Pancreas (tissue), 10 donors: ENCODE results near the gene FNDC3A. TPM values are rescaled to one million over a fixed set of nuclear protein-coding genes. Genes with fewer than 3 reads are reported as not detected.

Experiments used
- ATAC-seq, 4 donors: fragments of 200-7000 bp; cut with Tn5 transposase; one replicate each; pipeline versions ENCODE4 v1.8.0 to v1.9.1; 2020; ENCODE audit warnings: mild to moderate bottlenecking in 4 of 4, moderate library complexity in 4 of 4
- DNase-seq, 6 donors: peaks; one replicate each; pipeline ENCODE4 v3.0.0-alpha.2; 2020
- FAIRE-seq: peaks from 2 replicates; lab custom pipeline; 2012; peaks lifted over from hg19 to GRCh38; lab: Jason Lieb, UNC
- H3K27ac ChIP-seq, 4 donors: fragments of 200-600 bp; sonication (generic); 1 replicate in 3 of 4; 2 replicates in 1 of 4; pipeline versions ENCODE4 v1.5.0 to v1.8.0; 2020
- H3K27me3 ChIP-seq, 4 donors: fragments of 200-600 bp; one replicate each; pipeline ENCODE4 v1.8.0; 2021
- H3K36me3 ChIP-seq, 3 donors: fragments of 200-600 bp; sonication (generic) in 1 of 3; one replicate each; pipeline versions ENCODE4 v1.5.0 to v1.8.0; 2020 to 2021
- H3K4me1 ChIP-seq, 3 donors: fragments of 200-600 bp; one replicate each; pipeline ENCODE4 v1.8.0; 2021
- H3K4me3 ChIP-seq, 4 donors: fragments of 200-600 bp; sonication (generic) in 2 of 4; one replicate each; pipeline versions ENCODE4 v1.5.0 to v1.8.0; 2020 to 2021
- H3K9me3 ChIP-seq, 4 donors: fragments of 200-600 bp; one replicate each; pipeline ENCODE4 v1.8.0; 2021
- WGBS, 2 donors: extraction: QIAGEN DNeasy Blood & Tissue Kit; methylation state at CpG; one replicate each; pipeline ENCODE4 v1.1.7; 2013; 5-methylcytosine and 5-hydroxymethylcytosine counted together
- intact Hi-C, 3 donors: fragments of 100-400 bp; cut with DNase I; formaldehyde crosslinking; loops; one replicate each; pipeline versions ENCODE4 v1.11.1 to v1.14.2; 2022
- polyA plus RNA-seq, 2 donors: library from polyadenylated mRNA; stranded (reverse); fragments of 200-250 nt; gene quantifications; one replicate each; pipeline ENCODE4 v1.2.3, GENCODE V29; 2013
- total RNA-seq, 6 donors: library from RNA; stranded (reverse); fragmentation: NEBNext Ultra II Directional in 4 of 6; extraction: Animal tissue kit (Norgen Biotek cat#: 25700) in 4 of 6; gene quantifications; one replicate each; pipeline versions ENCODE4 v1.2.1 to v1.2.4, GENCODE V29; 2021 to 2023
- TF ChIP-seq, protein P1 (sequence below), 4 donors: fragments of 200-600 bp; sonication (generic) in 3 of 4; IDR thresholded peaks; one replicate each; pipeline versions ENCODE4 v1.5.0 to v1.8.0; 2021; ENCODE audit warnings: antibody characterized with exemption in 4 of 4
- donor health status: healthy with polysubstance abuse.
- donor health status: DM: no; HTN: no; CAD: no; lungs with moderate emphysema.
- donor health status: DM: no; HTN: no; CAD: no.
- donor health status: control.
- donor health status: control.
- donor health status: Bipolar disorder and iron deficiency.
- donor health status: DM: yes; HTN: yes; CAD: no.
- donor health status: DM: no; HTN: no; CAD: no.
- donor health status: DM: no; HTN: no; CAD: no.
- donor health status: DM: yes; HTN: yes; CAD: no.

The FNDC3A gene
- total and polyA plus RNA-seq, 8 donors: 22.4 to 65.5 (median 47.2) TPM

- intact Hi-C loops: no loop called here
- TF ChIP-seq, protein P1, sequence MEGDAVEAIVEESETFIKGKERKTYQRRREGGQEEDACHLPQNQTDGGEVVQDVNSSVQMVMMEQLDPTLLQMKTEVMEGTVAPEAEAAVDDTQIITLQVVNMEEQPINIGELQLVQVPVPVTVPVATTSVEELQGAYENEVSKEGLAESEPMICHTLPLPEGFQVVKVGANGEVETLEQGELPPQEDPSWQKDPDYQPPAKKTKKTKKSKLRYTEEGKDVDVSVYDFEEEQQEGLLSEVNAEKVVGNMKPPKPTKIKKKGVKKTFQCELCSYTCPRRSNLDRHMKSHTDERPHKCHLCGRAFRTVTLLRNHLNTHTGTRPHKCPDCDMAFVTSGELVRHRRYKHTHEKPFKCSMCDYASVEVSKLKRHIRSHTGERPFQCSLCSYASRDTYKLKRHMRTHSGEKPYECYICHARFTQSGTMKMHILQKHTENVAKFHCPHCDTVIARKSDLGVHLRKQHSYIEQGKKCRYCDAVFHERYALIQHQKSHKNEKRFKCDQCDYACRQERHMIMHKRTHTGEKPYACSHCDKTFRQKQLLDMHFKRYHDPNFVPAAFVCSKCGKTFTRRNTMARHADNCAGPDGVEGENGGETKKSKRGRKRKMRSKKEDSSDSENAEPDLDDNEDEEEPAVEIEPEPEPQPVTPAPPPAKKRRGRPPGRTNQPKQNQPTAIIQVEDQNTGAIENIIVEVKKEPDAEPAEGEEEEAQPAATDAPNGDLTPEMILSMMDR (IDR thresholded peaks at IDR 0.05): no peak
- WGBS, 2 donors: 89 to 93% methylated on average over 7 of the region's 7 CpGs
- Histone ChIP-seq H3K27me3 (no peaks in the 10 kb centered on the region), H3K9me3 (no peaks in the 10 kb centered on the region), H3K4me1 (no peaks in the 10 kb centered on the region), H3K4me3 (no peak overlapping the region), H3K36me3 (no peaks in the 10 kb centered on the region), H3K27ac (no peak overlapping the region)
- DNase-seq (no peak), FAIRE-seq (no peak), ATAC-seq (no peak)
Measured at GRCh38 chr13:49241296-49241695, 265.6 kb downstream of the FNDC3A start.

- FAIRE-seq (no peak), DNase-seq (no peak), ATAC-seq (no peak)
- Histone ChIP-seq H3K4me3 (no peak overlapping the region), H3K36me3 (no peaks in the 10 kb centered on the region), H3K27me3 (no peaks in the 10 kb centered on the region), H3K4me1 (peaks cover 4 to 9% (median 7%) of the 10 kb centered on the region in 3 donors), H3K27ac (no peak overlapping the region), H3K9me3 (no peaks in the 10 kb centered on the region)
- TF ChIP-seq, protein P1 (IDR thresholded peaks at IDR 0.05): no peak
- intact Hi-C loops: no loop called here
Measured at GRCh38 chr13:49245101-49245500, 269.4 kb downstream of the FNDC3A start.

- no peaks in the 10 kb centered on the region for H3K27me3 ChIP-seq
- no peaks in the 10 kb centered on the region for H3K36me3 ChIP-seq
- peak overlapping the region; percentile 51 to 90 (median 86) for H3K27ac ChIP-seq
- TF ChIP-seq, protein P1 (IDR thresholded peaks at IDR 0.05): no peak
- 23 to 24% methylated on average over 4 of the region's 4 CpGs for WGBS, 2 donors
- ATAC-seq: peak in 2 of 4 donors; percentile 50 to 65
- FAIRE-seq: no peak
- H3K4me1 ChIP-seq: peaks cover 4 to 9% (median 7%) of the 10 kb centered on the region in 3 donors
- DNase-seq: peak in 1 of 6 donors; percentile 27
- intact Hi-C loops: no loop called here
- H3K9me3 ChIP-seq: no peaks in the 10 kb centered on the region
- peak overlapping the region; percentile 75 to 91 (median 81) for H3K4me3 ChIP-seq
Measured at GRCh38 chr13:49246850-49247642, 271.3 kb downstream of the FNDC3A start.

GRCh38 chr13:49247643-49248621 is 272.2 kb downstream of the FNDC3A start, which contains the start of gene CDADC1:
Gene CDADC1, plus strand, starts transcription at chr13:49247925. Its CDS starts 113 bp downstream, at chr13:49248038.
- Histone ChIP-seq H3K4me1 (peaks cover 4 to 9% (median 7%) of the 10 kb centered on the region in 3 donors), H3K27ac (peak within 1 kb of the TSS; percentile 51 to 90 (median 86)), H3K9me3 (no peaks in the 10 kb centered on the region), H3K27me3 (no peaks in the 10 kb centered on the region), H3K36me3 (no peaks in the 10 kb centered on the region), H3K4me3 (peak within 1 kb of the TSS; percentile 75 to 91 (median 81))
- WGBS, 2 donors: 0% methylated on average over 54 to 56 of the region's 56 CpGs
- TF ChIP-seq, protein P1 (IDR thresholded peaks at IDR 0.05): no peak
- intact Hi-C loops: no loop called here
- peak; percentile 87 for FAIRE-seq
- ATAC-seq: peak; percentile 97 to 100 (median 98)
- peak; percentile 96 to 98 (median 98) for DNase-seq
